ENCODE data around the gene KBTBD7. TPM values are rescaled to one million over a fixed set of nuclear protein-coding genes. Genes with fewer than 3 reads are reported as not detected.

The KBTBD7 gene
- total and polyA plus RNA-seq, 12 donors: 1.6 to 7.6 (median 5.3) TPM

DNA sequence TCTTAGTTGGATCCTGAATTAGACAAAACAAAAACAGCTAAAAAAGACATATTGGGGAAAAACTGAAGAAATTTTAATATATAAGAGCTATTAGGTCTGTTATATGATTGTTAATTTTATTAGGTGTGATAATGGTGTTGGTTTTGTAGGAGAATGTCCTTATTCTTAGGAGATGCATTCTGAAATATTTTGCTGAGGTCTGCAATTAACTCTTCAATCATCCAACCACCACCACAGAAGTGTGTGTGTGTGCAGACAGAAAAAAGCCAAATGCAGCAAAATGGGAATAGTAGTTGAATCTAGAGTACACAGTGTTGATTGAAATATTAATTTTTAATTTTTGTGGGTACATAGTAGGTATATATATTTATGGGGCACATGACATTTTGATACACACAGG, 12.1 kb upstream of the KBTBD7 start:
- TF ChIP-seq, protein P1, sequence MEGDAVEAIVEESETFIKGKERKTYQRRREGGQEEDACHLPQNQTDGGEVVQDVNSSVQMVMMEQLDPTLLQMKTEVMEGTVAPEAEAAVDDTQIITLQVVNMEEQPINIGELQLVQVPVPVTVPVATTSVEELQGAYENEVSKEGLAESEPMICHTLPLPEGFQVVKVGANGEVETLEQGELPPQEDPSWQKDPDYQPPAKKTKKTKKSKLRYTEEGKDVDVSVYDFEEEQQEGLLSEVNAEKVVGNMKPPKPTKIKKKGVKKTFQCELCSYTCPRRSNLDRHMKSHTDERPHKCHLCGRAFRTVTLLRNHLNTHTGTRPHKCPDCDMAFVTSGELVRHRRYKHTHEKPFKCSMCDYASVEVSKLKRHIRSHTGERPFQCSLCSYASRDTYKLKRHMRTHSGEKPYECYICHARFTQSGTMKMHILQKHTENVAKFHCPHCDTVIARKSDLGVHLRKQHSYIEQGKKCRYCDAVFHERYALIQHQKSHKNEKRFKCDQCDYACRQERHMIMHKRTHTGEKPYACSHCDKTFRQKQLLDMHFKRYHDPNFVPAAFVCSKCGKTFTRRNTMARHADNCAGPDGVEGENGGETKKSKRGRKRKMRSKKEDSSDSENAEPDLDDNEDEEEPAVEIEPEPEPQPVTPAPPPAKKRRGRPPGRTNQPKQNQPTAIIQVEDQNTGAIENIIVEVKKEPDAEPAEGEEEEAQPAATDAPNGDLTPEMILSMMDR (IDR thresholded peaks at IDR 0.05): no peak
- intact Hi-C loops (cut with DNase I): no loop called here
- ATAC-seq: no peak
- Histone ChIP-seq H3K27me3 (no peaks in the 10 kb centered on the region), H3K27ac (no peak overlapping the region), H3K4me1 (no peaks in the 10 kb centered on the region), H3K9me3 (peaks cover 0 to 41% (median 6%) of the 10 kb centered on the region in 11 donors), H3K4me3 (no peak overlapping the region), H3K36me3 (no peaks in the 10 kb centered on the region)
- no peak for DNase-seq

DNA sequence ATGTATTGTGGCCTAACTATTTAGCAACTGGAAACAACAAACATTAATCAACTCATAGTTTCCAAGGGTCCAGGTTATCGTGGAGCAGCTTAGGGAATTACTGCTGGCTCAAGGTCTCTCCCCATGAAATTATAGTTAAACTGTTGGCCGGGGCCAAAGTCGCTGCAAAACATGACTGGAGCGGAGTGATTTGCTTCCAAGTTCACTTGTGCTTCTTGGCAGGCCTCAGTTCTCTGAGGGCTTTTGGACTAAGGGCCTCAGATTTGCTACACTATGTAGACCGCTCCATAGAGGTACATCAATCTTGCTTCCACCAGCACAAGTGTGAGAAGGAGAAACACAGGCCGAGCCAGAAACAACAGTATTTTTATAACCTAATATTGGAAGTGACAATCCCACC, 9.4 kb upstream of the KBTBD7 start:
- DNase-seq: no peak
- intact Hi-C loops (cut with DNase I): loop anchor here in 1 of 10 donors (5.0 kb wide), 1 partner anchor 77 kb away; no protein-coding TSS in a partner anchor
- TF ChIP-seq, protein P1 (IDR thresholded peaks at IDR 0.05): no peak

DNA sequence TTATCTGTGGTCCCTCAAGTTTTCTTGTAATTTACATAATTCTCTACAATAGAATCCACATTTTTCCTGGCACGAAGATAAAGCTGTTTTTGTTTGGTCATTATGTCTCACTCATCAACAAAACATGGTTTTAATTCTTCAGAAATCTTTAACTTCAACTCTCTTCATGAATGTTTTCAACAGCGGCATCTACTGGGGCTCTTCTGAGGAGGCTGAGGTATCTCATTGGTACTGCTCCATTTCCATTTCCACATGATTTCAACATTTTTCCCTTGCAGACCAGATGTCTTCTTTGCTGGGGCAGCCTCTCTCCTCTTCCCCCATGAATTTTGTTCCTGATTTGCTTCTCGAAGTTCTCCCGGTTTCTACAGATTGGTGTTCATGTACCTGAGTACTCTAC, 5.8 kb upstream of the KBTBD7 start:
- ATAC-seq: no peak
- no peaks in the 10 kb centered on the region for H3K4me1 ChIP-seq
- 87 to 90% methylated on average over 4 of the region's 4 CpGs for WGBS, 2 donors

More for the DNA sequence above, 9.4 kb upstream of the KBTBD7 start:
- 92 to 94% methylated on average over 6 of the region's 6 CpGs for whole genome bisulfite sequencing, 2 donors
- Histone ChIP-seq H3K4me1 (no peaks in the 10 kb centered on the region), H3K36me3 (no peaks in the 10 kb centered on the region), H3K27me3 (no peaks in the 10 kb centered on the region), H3K4me3 (no peak overlapping the region), H3K9me3 (peaks cover 0 to 15% (median 3%) of the 10 kb centered on the region in 11 donors), H3K27ac (no peak overlapping the region)
- no peak for ATAC-seq

DNA sequence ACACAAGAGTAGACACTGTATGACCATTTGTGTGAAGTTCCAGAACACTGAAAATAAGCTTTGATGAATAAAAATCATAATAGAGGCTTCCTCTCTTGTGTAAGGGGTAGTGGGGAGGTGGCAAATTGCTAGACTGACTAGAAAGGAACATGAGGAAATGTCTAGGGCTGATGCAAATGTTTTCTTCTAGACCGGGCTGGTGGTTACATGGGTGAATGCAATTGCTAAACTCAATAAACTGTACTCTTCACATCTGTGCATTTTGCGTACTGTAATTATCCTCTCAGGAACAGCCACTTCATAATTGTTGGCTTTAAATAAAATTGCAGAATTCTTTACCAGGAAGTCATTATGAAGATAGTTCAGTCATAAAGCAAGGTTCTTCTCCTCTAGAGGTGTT, 5.2 kb upstream of the KBTBD7 start:
- Histone ChIP-seq H3K4me3 (no peak overlapping the region), H3K36me3 (no peaks in the 10 kb centered on the region), H3K27me3 (no peaks in the 10 kb centered on the region), H3K9me3 (no peaks in the 10 kb centered on the region), H3K4me1 (no peaks in the 10 kb centered on the region), H3K27ac (no peak overlapping the region)
- WGBS, 2 donors: 94% methylated on average over 2 of the region's 2 CpGs
- TF ChIP-seq, protein P1 (IDR thresholded peaks at IDR 0.05): no peak
- no peak for ATAC-seq
- intact Hi-C loops (cut with DNase I): loop anchor here in 5 of 10 donors (5.0 to 10.0 kb wide), 4 partner anchors 65 to 135 kb away; partner anchors contain the start of genes KBTBD6 (in 3 of the 5) and WBP4 (in 1 of the 5)
- DNase-seq: no peak

More for the DNA sequence above, 5.8 kb upstream of the KBTBD7 start:
- intact Hi-C loops (cut with DNase I): loop anchor here in 1 of 10 donors (5.0 kb wide), 1 partner anchor 73 kb away; no protein-coding TSS in a partner anchor
- no peaks in the 10 kb centered on the region for H3K27me3 ChIP-seq
- no peaks in the 10 kb centered on the region for H3K9me3 ChIP-seq
- no peak overlapping the region for H3K4me3 ChIP-seq
- H3K36me3 ChIP-seq: no peaks in the 10 kb centered on the region
- no peak for DNase-seq
- TF ChIP-seq, protein P1 (IDR thresholded peaks at IDR 0.05): no peak
- H3K27ac ChIP-seq: no peak overlapping the region
